Liver (tissue), 3 donors: ENCODE measurements around the gene SFXN3.

Source experiments
- ATF3 ChIP-seq: IDR thresholded peaks from 2 replicates; pipeline ENCODE4 v1.6.1; 2016; ENCODE audit warnings: antibody characterized with exemption
- CTCF ChIP-seq: fragments of 150-350 bp; IDR thresholded peaks from 2 replicates; pipeline ENCODE4 v1.5.1; 2017; ENCODE audit warnings: improper control_type of control experiment, low read depth, low read length; ENCODE audit not compliant: missing input control
- FOXA1 ChIP-seq: IDR thresholded peaks from 2 replicates; pipeline ENCODE4 v1.6.1; 2016; ENCODE audit warnings: antibody characterized with exemption
- FOXA2 ChIP-seq: IDR thresholded peaks from 2 replicates; pipeline ENCODE4 v1.6.1; 2016; ENCODE audit warnings: antibody characterized with exemption
- JUND ChIP-seq, 2 donors: IDR thresholded peaks; 2 replicates each; pipeline ENCODE4 v1.6.1; 2016; ENCODE audit warnings: antibody characterized with exemption in 2 of 2
- RAD21 ChIP-seq, 2 donors: IDR thresholded peaks; 2 replicates each; pipeline ENCODE4 v1.6.1; 2016; ENCODE audit warnings: antibody characterized with exemption in 2 of 2, mild to moderate bottlenecking in 2 of 2
- YY1 ChIP-seq: IDR thresholded peaks from 2 replicates; pipeline ENCODE4 v1.6.1; 2016; ENCODE audit warnings: antibody characterized with exemption, mild to moderate bottlenecking
- ZBTB33 ChIP-seq: IDR thresholded peaks from 2 replicates; pipeline ENCODE4 v1.6.1; 2016; ENCODE audit warnings: antibody characterized with exemption
- TF ChIP-seq, protein P1 (sequence below): IDR thresholded peaks from 2 replicates; pipeline ENCODE4 v1.6.1; 2016; ENCODE audit warnings: antibody characterized with exemption
- TF ChIP-seq, protein P2 (sequence below): IDR thresholded peaks from 2 replicates; pipeline ENCODE4 v1.6.1; 2016; ENCODE audit warnings: antibody characterized with exemption, mild to moderate bottlenecking
- donor health status: healthy.
- donor health status: healthy.

DNA sequence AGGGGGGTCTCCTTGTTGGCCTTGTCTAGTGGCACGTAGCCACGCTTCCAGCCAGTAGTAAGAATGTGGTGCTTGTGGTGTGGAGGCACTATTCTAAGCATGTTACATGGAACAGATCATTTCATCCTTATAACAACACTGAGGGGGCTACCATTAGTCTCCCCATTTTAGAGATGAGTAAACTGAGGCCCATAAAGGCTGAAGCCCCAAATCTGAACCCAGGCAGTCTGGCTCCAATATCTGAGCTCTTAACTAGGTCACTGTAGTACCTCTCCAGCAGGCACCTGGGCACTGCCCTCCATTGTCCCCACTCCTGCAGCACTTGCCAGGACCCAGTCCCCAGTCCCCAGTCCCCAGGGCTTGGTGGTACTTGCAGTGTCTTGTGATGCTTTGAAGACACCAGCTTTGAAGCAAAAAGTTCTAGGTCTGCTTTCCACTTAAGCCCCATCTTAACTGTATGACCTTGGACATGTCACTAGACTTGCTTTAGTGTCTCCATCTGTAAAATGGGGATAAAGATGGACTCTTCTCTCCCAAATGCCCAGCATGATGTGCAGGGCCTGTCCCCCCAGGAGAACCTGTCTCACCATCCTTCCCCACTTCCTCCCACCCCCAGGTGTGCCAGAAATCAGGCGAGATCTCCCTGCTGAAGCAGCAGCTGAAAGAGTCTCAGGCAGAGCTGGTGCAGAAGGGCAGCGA, 25.0 kb upstream of the SFXN3 start:
- no peak for TF ChIP-seq CTCF
- TF ChIP-seq YY1 = no peak
- TF ChIP-seq JUND (IDR thresholded peaks at IDR 0.05) = no peak
- no peak for TF ChIP-seq ZBTB33
- TF ChIP-seq RAD21 (IDR thresholded peaks at IDR 0.05) = no peak
- TF ChIP-seq, protein P1, sequence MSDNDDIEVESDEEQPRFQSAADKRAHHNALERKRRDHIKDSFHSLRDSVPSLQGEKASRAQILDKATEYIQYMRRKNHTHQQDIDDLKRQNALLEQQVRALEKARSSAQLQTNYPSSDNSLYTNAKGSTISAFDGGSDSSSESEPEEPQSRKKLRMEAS = no peak
- no peak for TF ChIP-seq ATF3
- TF ChIP-seq, protein P2, sequence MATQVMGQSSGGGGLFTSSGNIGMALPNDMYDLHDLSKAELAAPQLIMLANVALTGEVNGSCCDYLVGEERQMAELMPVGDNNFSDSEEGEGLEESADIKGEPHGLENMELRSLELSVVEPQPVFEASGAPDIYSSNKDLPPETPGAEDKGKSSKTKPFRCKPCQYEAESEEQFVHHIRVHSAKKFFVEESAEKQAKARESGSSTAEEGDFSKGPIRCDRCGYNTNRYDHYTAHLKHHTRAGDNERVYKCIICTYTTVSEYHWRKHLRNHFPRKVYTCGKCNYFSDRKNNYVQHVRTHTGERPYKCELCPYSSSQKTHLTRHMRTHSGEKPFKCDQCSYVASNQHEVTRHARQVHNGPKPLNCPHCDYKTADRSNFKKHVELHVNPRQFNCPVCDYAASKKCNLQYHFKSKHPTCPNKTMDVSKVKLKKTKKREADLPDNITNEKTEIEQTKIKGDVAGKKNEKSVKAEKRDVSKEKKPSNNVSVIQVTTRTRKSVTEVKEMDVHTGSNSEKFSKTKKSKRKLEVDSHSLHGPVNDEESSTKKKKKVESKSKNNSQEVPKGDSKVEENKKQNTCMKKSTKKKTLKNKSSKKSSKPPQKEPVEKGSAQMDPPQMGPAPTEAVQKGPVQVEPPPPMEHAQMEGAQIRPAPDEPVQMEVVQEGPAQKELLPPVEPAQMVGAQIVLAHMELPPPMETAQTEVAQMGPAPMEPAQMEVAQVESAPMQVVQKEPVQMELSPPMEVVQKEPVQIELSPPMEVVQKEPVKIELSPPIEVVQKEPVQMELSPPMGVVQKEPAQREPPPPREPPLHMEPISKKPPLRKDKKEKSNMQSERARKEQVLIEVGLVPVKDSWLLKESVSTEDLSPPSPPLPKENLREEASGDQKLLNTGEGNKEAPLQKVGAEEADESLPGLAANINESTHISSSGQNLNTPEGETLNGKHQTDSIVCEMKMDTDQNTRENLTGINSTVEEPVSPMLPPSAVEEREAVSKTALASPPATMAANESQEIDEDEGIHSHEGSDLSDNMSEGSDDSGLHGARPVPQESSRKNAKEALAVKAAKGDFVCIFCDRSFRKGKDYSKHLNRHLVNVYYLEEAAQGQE = no peak
- TF ChIP-seq FOXA1 = no peak
- no peak for TF ChIP-seq FOXA2
